GM12891 (cell line): Measurements from ENCODE around the gene KLF9.

Experiments used
- POLR2A ChIP-seq: IDR thresholded peaks from 2 replicates; pipeline ENCODE4 v1.6.1; 2011; ENCODE audit warnings: low read depth, low read length, control low read depth
- SPI1 ChIP-seq: IDR thresholded peaks from 2 replicates; pipeline ENCODE4 v1.6.1; 2011; ENCODE audit warnings: low read depth, low read length, control low read depth
- TAF1 ChIP-seq: IDR thresholded peaks from 2 replicates; pipeline ENCODE4 v1.6.1; 2011; ENCODE audit warnings: low read depth, low read length, control low read depth

GRCh38 chr9:70387663-70388062 is 26.8 kb downstream of the KLF9 start:
- TF ChIP-seq TAF1, result no peak
- TF ChIP-seq SPI1, result no peak
- TF ChIP-seq POLR2A, result no peak
